PC-9 (cell line): ENCODE data around the gene KCNH8. TPM values are rescaled to one million over a fixed set of nuclear protein-coding genes. Genes with fewer than 3 reads are reported as not detected.

Experiments used
- BruUV-seq: library from RNA; stranded (reverse); fragments of 400-500 nt; replicated peaks from 2 replicates; lab custom pipeline; 2021; lab: Mats Ljungman, UMichigan
- CTCF ChIA-PET: fragments of 300-600 bp; sonication (Branson Sonifier 250); formaldehyde crosslinking; loops from one replicate; lab custom pipeline; 2022; ENCODE audit warnings: antibody characterized with exemption; lab: Charles Lee
- POLR2A ChIA-PET: fragments of 300-600 bp; sonication (Branson Sonifier 250); formaldehyde crosslinking; loops from one replicate; lab custom pipeline; 2022; ENCODE audit warnings: antibody characterized with exemption; ENCODE audit not compliant: unreplicated experiment; lab: Charles Lee
- DNase-seq, 2 experiments: peaks; one replicate each; pipeline versions ENCODE4 v3.0.0 to v3.0.0-alpha.2; 2015 to 2022; ENCODE audit warnings: mixed read lengths in 1 of 2
- H2AFZ ChIP-seq: fragments of 200-600 bp; sonication (generic); 2 replicates; pipeline ENCODE4 v1.8.1; 2017; ENCODE audit warnings: antibody characterized with exemption
- H3F3A ChIP-seq: fragments of 200-600 bp; sonication (generic); 2 replicates; pipeline ENCODE4 v1.8.1; 2017; ENCODE audit warnings: antibody characterized with exemption, mild to moderate bottlenecking, low read depth; ENCODE audit not compliant: insufficient read depth
- H3K27ac ChIP-seq: fragments of 200-600 bp; sonication (generic); 2 replicates; pipeline ENCODE4 v1.6.1; 2016; ENCODE audit warnings: mixed run types
- H3K27me3 ChIP-seq: fragments of 200-600 bp; sonication (generic); 2 replicates; pipeline ENCODE4 v1.6.1; 2016; ENCODE audit warnings: low read depth, mixed run types; ENCODE audit not compliant: insufficient read depth
- H3K36me3 ChIP-seq: fragments of 200-600 bp; sonication (generic); 2 replicates; pipeline ENCODE4 v1.6.1; 2016; ENCODE audit warnings: low read depth, mixed run types
- H3K4me1 ChIP-seq: fragments of 200-600 bp; sonication (generic); replicated peaks from 2 replicates; pipeline ENCODE4 v1.6.1; 2016; ENCODE audit warnings: mixed run types; ENCODE audit not compliant: insufficient read depth
- H3K4me2 ChIP-seq: fragments of 200-600 bp; sonication (generic); 2 replicates; pipeline ENCODE4 v1.6.1; 2017; ENCODE audit warnings: mixed run types
- H3K4me3 ChIP-seq: fragments of 200-600 bp; sonication (generic); 2 replicates; pipeline ENCODE4 v1.6.1; 2016; ENCODE audit warnings: mixed run types
- H3K79me2 ChIP-seq: fragments of 200-600 bp; sonication (generic); 2 replicates; pipeline ENCODE4 v1.6.1; 2017; ENCODE audit warnings: low read depth, mixed run types
- H3K9me2 ChIP-seq: fragments of 200-600 bp; sonication (generic); 2 replicates; pipeline ENCODE4 v1.8.1; 2017; ENCODE audit warnings: mild to moderate bottlenecking; ENCODE audit not compliant: insufficient read depth
- H3K9me3 ChIP-seq: fragments of 200-600 bp; sonication (generic); 2 replicates; pipeline ENCODE4 v1.8.1; 2016; ENCODE audit warnings: low read depth; ENCODE audit not compliant: insufficient read depth
- H4K20me1 ChIP-seq: fragments of 200-600 bp; sonication (generic); 2 replicates; pipeline ENCODE4 v1.8.1; 2017; ENCODE audit not compliant: insufficient read depth
- CTCF ChIP-seq: fragments of 200-600 bp; sonication (generic); conservative IDR thresholded peaks from 2 replicates; pipeline ENCODE4 v1.6.1; 2017; ENCODE audit warnings: mixed run types, antibody characterized with exemption, mild to moderate bottlenecking, moderate library complexity
- EZH2 ChIP-seq: fragments of 200-600 bp; sonication (generic); IDR thresholded peaks from 2 replicates; pipeline ENCODE4 v1.8.0; 2017; ENCODE audit warnings: antibody characterized with exemption, low read depth
- intact Hi-C: fragments of 100-400 bp; cut with micrococcal nuclease; formaldehyde crosslinking; loops from one replicate; pipeline ENCODE4 v1.10.0; 2022; ENCODE audit not compliant: unreplicated experiment
- total RNA-seq: library from RNA; stranded (reverse); gene quantifications from 2 replicates; pipeline ENCODE4 v1.2.3, GENCODE V29; 2021

The KCNH8 gene
- total RNA-seq, 1 experiment from 2014 or later: 0.63 TPM

- H3K36me3 ChIP-seq: no peaks in the 10 kb centered on the region
- no peaks in the 10 kb centered on the region for H3K9me2 ChIP-seq
- no peak overlapping the region for H3K4me2 ChIP-seq
- CTCF ChIA-PET: no interaction called here
- no TSS peak for BruUV-seq
- no peak overlapping the region for H2AFZ ChIP-seq
- H3K79me2 ChIP-seq: no peaks in the 10 kb centered on the region
- intact Hi-C loops: loop anchor here (2.0 to 10.0 kb wide), 3 partner anchors 195 to 519 kb away; no protein-coding TSS in a partner anchor
- no peak overlapping the region for H3K4me3 ChIP-seq
- no peaks in the 10 kb centered on the region for H3K9me3 ChIP-seq
- H3F3A ChIP-seq: no peaks in the 10 kb centered on the region
- H3K27me3 ChIP-seq: no peaks in the 10 kb centered on the region
- POLR2A ChIA-PET: no interaction called here
- no peak for TF ChIP-seq EZH2
- TF ChIP-seq CTCF: no peak
- no peak for DNase-seq
- H4K20me1 ChIP-seq: no peaks in the 10 kb centered on the region
- H3K27ac ChIP-seq: no peak overlapping the region
- H3K4me1 ChIP-seq: no peaks in the 10 kb centered on the region
Measured at GRCh38 chr3:19347671-19348070, 199.4 kb downstream of the KCNH8 start.

- BruUV-seq: no TSS peak
Measured at GRCh38 chr3:19348500-19348899, 200.2 kb downstream of the KCNH8 start.

GRCh38 chr3:19348941-19349564, 200.7 kb downstream of the KCNH8 start:
- ChIA-PET POLR2A (interaction anchor here (0.6 kb wide), 1 partner anchor 1308 kb away, joined by 4 read pairs; no protein-coding TSS in a partner anchor), CTCF (interaction anchor here (0.6 to 1.9 kb wide), 4 partner anchors 25 to 517 kb away, joined by 3 to 11 read pairs (median 3); no protein-coding TSS in a partner anchor)

More at GRCh38 chr3:19348500-19348899, 200.2 kb downstream of the KCNH8 start:
- H3K27me3 ChIP-seq: no peaks in the 10 kb centered on the region
- H3K4me2 ChIP-seq: no peak overlapping the region
- H3K4me3 ChIP-seq: no peak overlapping the region
- no peaks in the 10 kb centered on the region for H4K20me1 ChIP-seq
- H2AFZ ChIP-seq: no peak overlapping the region
- H3K36me3 ChIP-seq: no peaks in the 10 kb centered on the region
- DNase-seq: no peak
- H3K27ac ChIP-seq: no peak overlapping the region
- H3F3A ChIP-seq: no peaks in the 10 kb centered on the region
- H3K9me2 ChIP-seq: no peaks in the 10 kb centered on the region
- intact Hi-C loops: loop anchor here (5.0 to 10.0 kb wide), 2 partner anchors 194 to 284 kb away; no protein-coding TSS in a partner anchor
- no peak for TF ChIP-seq EZH2
- TF ChIP-seq CTCF: no peak
- no peaks in the 10 kb centered on the region for H3K4me1 ChIP-seq
- CTCF ChIA-PET: interaction anchor here (1.1 to 1.9 kb wide), 2 partner anchors 193 to 518 kb away, joined by 3 to 11 read pairs; no protein-coding TSS in a partner anchor
- no peaks in the 10 kb centered on the region for H3K9me3 ChIP-seq
- H3K79me2 ChIP-seq: no peaks in the 10 kb centered on the region
- POLR2A ChIA-PET: interaction anchor here (0.6 kb wide), 1 partner anchor 1309 kb away, joined by 4 read pairs; no protein-coding TSS in a partner anchor

More at GRCh38 chr3:19348941-19349564, 200.7 kb downstream of the KCNH8 start:
- intact Hi-C loops: loop anchor here (5.0 to 10.0 kb wide), 2 partner anchors 193 to 284 kb away; no protein-coding TSS in a partner anchor
- no peak overlapping the region for H2AFZ ChIP-seq
- no peaks in the 10 kb centered on the region for H3K27me3 ChIP-seq
- no peak for TF ChIP-seq EZH2
- TF ChIP-seq CTCF: peak; percentile 82
- H3K4me1 ChIP-seq: no peaks in the 10 kb centered on the region
- peak in 1 of 2 experiments; percentile 4 for DNase-seq
- H4K20me1 ChIP-seq: no peaks in the 10 kb centered on the region
- no peaks in the 10 kb centered on the region for H3K36me3 ChIP-seq
- no peak overlapping the region for H3K27ac ChIP-seq
- H3K9me3 ChIP-seq: no peaks in the 10 kb centered on the region
- no peaks in the 10 kb centered on the region for H3F3A ChIP-seq
- H3K9me2 ChIP-seq: no peaks in the 10 kb centered on the region
- no peak overlapping the region for H3K4me2 ChIP-seq
- H3K4me3 ChIP-seq: no peak overlapping the region
- no TSS peak for BruUV-seq
- no peaks in the 10 kb centered on the region for H3K79me2 ChIP-seq
